Keratinocyte (primary cell): ENCODE measurements around the gene PHLPP1. TPM values are rescaled to one million over a fixed set of nuclear protein-coding genes. Genes with fewer than 3 reads are reported as not detected.

ENCODE experiments used
- DNase-seq: peaks from one replicate; pipeline ENCODE4 v3.0.0-alpha.2; 2011; ENCODE audit warnings: low read depth, missing footprints, low spot score
- FAIRE-seq: peaks from 2 replicates; lab custom pipeline; 2011; peaks lifted over from hg19 to GRCh38; lab: Jason Lieb, UNC
- H2AFZ ChIP-seq: 2 replicates; pipeline ENCODE4 v1.6.0; 2012; ENCODE audit warnings: low read length, control low read depth, inconsistent platforms; ENCODE audit not compliant: control insufficient read depth
- H3K27ac ChIP-seq: 2 replicates; pipeline ENCODE4 v1.5.1; 2011; ENCODE audit warnings: low read length; ENCODE audit not compliant: control insufficient read depth, insufficient read depth
- H3K27me3 ChIP-seq: 3 replicates; pipeline ENCODE4 v1.6.0; 2011; ENCODE audit warnings: low read length; ENCODE audit not compliant: control insufficient read depth, insufficient read depth; ENCODE audit errors: extremely low read depth
- H3K36me3 ChIP-seq, 2 experiments: 2 replicates in 1 of 2; 3 replicates in 1 of 2; pipeline ENCODE4 v1.5.1; 2011; ENCODE audit warnings: low read length in 2 of 2, mild to moderate bottlenecking in 1 of 2; ENCODE audit not compliant: control insufficient read depth in 2 of 2, insufficient read depth in 2 of 2; ENCODE audit errors: extremely low read depth in 1 of 2
- H3K4me1 ChIP-seq: 3 replicates; pipeline ENCODE4 v1.5.1; 2011; ENCODE audit warnings: low read length; ENCODE audit not compliant: control insufficient read depth, insufficient read depth; ENCODE audit errors: extremely low read depth
- H3K4me2 ChIP-seq: 3 replicates; pipeline ENCODE4 v1.6.0; 2011; ENCODE audit warnings: low read depth, low read length; ENCODE audit not compliant: control insufficient read depth, insufficient read depth; ENCODE audit errors: extremely low read depth
- H3K4me3 ChIP-seq, 3 experiments: fragments of 200-600 bp in 1 of 3; sonication (generic) in 1 of 3; 2 replicates in 2 of 3; 3 replicates in 1 of 3; pipeline ENCODE4 v1.5.1; 2011 to 2016; ENCODE audit warnings: low read length in 3 of 3, mild to moderate bottlenecking in 3 of 3, control low read depth in 2 of 3, inconsistent platforms in 1 of 3, low read depth in 1 of 3, mixed read lengths in 1 of 3, mixed run types in 1 of 3, moderate library complexity in 1 of 3; ENCODE audit not compliant: control insufficient read depth in 2 of 3, insufficient read depth in 2 of 3; ENCODE audit errors: extremely low read depth in 1 of 3
- H3K79me2 ChIP-seq: 2 replicates; pipeline ENCODE4 v1.6.0; 2012; ENCODE audit warnings: low read length; ENCODE audit not compliant: control insufficient read depth, insufficient read depth
- H3K9ac ChIP-seq: 3 replicates; pipeline ENCODE4 v1.6.0; 2011; ENCODE audit warnings: low read length; ENCODE audit not compliant: control insufficient read depth, insufficient read depth; ENCODE audit errors: extremely low read depth
- H3K9me1 ChIP-seq: 3 replicates; pipeline ENCODE4 v1.6.0; 2011; ENCODE audit warnings: low read length; ENCODE audit not compliant: control insufficient read depth, insufficient read depth; ENCODE audit errors: extremely low read depth
- H3K9me3 ChIP-seq: 2 replicates; pipeline ENCODE4 v1.5.1; 2012; ENCODE audit warnings: low read depth, low read length; ENCODE audit not compliant: control insufficient read depth
- H4K20me1 ChIP-seq: 3 replicates; pipeline ENCODE4 v1.6.0; 2011; ENCODE audit warnings: low read length; ENCODE audit not compliant: control insufficient read depth, insufficient read depth; ENCODE audit errors: extremely low read depth
- EZH2 ChIP-seq: IDR thresholded peaks from one replicate; pipeline ENCODE4 v1.6.1; 2012; ENCODE audit warnings: inconsistent platforms, mild to moderate bottlenecking, low read length, moderate library complexity
- dilution Hi-C: fragments of 300-500 bp; cut with MboI; formaldehyde crosslinking; loops from one replicate; pipeline ENCODE4 v1.7.0; 2020; ENCODE audit warnings: low sequenced_read_pairs; ENCODE audit not compliant: extremely low pct_ligation_motif_present
- polyA plus RNA-seq, 5 experiments: library from polyadenylated mRNA; depleted of rRNA in 3 of 5; stranded (reverse) in 3 of 5; stranded (forward) in 1 of 5; unstranded in 1 of 5; fragments of >200 nt; gene quantifications; 1 replicate in 1 of 5; 2 replicates in 3 of 5; 3 replicates in 1 of 5; pipeline versions ENCODE4 v1.2.1 to v1.2.3, GENCODE V29; 2011 to 2012; ENCODE audit warnings: missing spikeins in 2 of 5, low read depth in 1 of 5, low replicate concordance in 1 of 5
- TF ChIP-seq, protein P1 (sequence below), 3 experiments: IDR thresholded peaks in 1 of 3; conservative IDR thresholded peaks in 1 of 3; optimal IDR thresholded peaks in 1 of 3; 2 replicates in 2 of 3; 3 replicates in 1 of 3; pipeline versions ENCODE3 to v1.5.1; 2011; ENCODE audit warnings: low read length in 3 of 3, mild to moderate bottlenecking in 3 of 3, moderate library complexity in 2 of 3, control low read depth in 1 of 3, inconsistent platforms in 1 of 3; ENCODE audit not compliant: insufficient read depth in 2 of 3; ENCODE audit errors: extremely low read depth in 1 of 3

Gene PHLPP1
- polyA plus RNA-seq, 1 donor (not counting 4 experiments of a cell fraction or from before 2014, with no cell fraction given): 8.4 TPM

DNA sequence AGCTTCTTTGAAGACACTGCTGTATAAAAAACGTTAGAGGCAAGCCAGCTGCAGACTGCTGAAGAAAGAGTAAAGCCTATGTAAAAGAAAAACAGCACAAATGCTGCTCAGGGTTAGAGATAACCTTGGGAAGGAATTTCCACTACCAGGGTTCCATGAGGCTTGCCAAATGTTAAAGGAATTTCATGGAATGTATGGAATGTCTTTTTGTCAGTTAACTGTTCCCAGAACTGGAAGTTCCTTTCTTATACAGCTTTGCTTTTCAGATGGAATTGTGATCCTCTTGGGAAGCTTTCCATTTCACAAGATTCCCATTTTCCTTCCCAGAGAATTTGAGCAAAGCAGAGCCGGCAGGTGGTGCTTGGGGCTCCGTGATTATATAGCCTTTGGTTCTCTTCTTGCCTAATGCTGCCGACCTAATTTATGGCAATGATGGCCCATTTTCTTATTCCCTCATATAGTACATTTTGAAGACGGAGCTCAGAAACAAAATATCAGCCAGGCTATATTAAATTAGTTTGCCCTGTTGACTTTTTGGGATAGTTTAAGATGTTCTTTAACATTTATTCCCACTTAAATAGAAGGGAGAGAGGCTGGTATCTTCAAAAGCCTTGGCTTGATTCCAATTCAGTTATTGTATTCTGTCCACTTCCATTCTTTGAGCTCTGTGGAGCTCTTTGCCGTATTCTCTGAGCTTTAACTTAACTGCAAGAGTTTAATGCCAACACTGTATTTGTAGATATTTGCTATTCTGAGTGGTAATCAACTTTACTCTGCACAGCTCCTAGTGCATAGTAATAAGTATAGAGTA lies 162.3 kb downstream of the PHLPP1 start:
- H3K79me2 ChIP-seq: no peaks in the 10 kb centered on the region
- dilution Hi-C loops: no loop called here
- FAIRE-seq (no peak), DNase-seq (no peak)
- no peak overlapping the region for H3K27ac ChIP-seq
- no peak overlapping the region for H3K9ac ChIP-seq
- no peak overlapping the region for H2AFZ ChIP-seq
- H3K36me3 ChIP-seq: no peaks in the 10 kb centered on the region
- H3K4me1 ChIP-seq: peaks cover 21% of the 10 kb centered on the region
- H3K4me3 ChIP-seq: no peak overlapping the region
- H3K9me3 ChIP-seq: no peaks in the 10 kb centered on the region
- peak overlapping the region; percentile 14 for H3K4me2 ChIP-seq
- no peaks in the 10 kb centered on the region for H3K27me3 ChIP-seq
- no peak for TF ChIP-seq EZH2
- TF ChIP-seq, protein P1, sequence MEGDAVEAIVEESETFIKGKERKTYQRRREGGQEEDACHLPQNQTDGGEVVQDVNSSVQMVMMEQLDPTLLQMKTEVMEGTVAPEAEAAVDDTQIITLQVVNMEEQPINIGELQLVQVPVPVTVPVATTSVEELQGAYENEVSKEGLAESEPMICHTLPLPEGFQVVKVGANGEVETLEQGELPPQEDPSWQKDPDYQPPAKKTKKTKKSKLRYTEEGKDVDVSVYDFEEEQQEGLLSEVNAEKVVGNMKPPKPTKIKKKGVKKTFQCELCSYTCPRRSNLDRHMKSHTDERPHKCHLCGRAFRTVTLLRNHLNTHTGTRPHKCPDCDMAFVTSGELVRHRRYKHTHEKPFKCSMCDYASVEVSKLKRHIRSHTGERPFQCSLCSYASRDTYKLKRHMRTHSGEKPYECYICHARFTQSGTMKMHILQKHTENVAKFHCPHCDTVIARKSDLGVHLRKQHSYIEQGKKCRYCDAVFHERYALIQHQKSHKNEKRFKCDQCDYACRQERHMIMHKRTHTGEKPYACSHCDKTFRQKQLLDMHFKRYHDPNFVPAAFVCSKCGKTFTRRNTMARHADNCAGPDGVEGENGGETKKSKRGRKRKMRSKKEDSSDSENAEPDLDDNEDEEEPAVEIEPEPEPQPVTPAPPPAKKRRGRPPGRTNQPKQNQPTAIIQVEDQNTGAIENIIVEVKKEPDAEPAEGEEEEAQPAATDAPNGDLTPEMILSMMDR (optimal IDR thresholded peaks at IDR 0.05 in 1 of 3, IDR thresholded peaks at IDR 0.05 in 1 of 3, conservative IDR thresholded peaks at IDR 0.05 in 1 of 3; ENCODE audit: extremely low read depth in 1 of 3, insufficient read depth in 2 of 3, low read length in 3 of 3): no peak
- H4K20me1 ChIP-seq: no peaks in the 10 kb centered on the region
- peaks cover 2% of the 10 kb centered on the region for H3K9me1 ChIP-seq

DNA sequence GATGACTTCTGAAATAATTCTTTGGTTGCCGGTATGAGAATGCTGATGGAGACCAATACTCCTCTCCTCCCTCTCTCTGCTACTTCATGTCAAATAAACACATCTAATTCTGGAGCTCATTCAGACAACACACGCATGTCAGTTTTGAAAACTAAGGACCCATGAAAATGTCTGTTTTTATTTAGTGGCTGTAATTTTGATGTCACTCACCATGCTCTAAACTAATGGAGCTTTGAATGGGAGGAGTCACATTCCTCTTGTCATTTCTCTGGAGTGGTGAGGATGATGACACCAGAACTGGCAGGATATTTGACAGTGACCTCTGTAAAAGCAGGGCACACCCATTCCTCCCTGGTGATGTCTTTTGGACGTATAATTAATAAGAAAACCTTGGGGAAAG lies 163.0 kb downstream of the PHLPP1 start:
- no peak overlapping the region for H3K9ac ChIP-seq
- no peaks in the 10 kb centered on the region for H4K20me1 ChIP-seq
- H3K4me3 ChIP-seq: no peak overlapping the region
- no peak overlapping the region for H2AFZ ChIP-seq
- no peak overlapping the region for H3K27ac ChIP-seq
- no peak overlapping the region for H3K4me2 ChIP-seq
- peaks cover 21% of the 10 kb centered on the region for H3K4me1 ChIP-seq
- H3K27me3 ChIP-seq: no peaks in the 10 kb centered on the region
- H3K36me3 ChIP-seq: no peaks in the 10 kb centered on the region
- H3K9me1 ChIP-seq: peaks cover 2% of the 10 kb centered on the region
- no peak for DNase-seq
- dilution Hi-C loops: no loop called here
- TF ChIP-seq, protein P1 (optimal IDR thresholded peaks at IDR 0.05 in 1 of 3, IDR thresholded peaks at IDR 0.05 in 1 of 3, conservative IDR thresholded peaks at IDR 0.05 in 1 of 3; ENCODE audit: extremely low read depth in 1 of 3, insufficient read depth in 2 of 3, low read length in 3 of 3): no peak
- TF ChIP-seq EZH2: no peak
- H3K9me3 ChIP-seq: no peaks in the 10 kb centered on the region
- FAIRE-seq: no peak
- H3K79me2 ChIP-seq: no peaks in the 10 kb centered on the region
